Mesenchymal stem cell (in vitro differentiated cells and primary cell): ENCODE data around the gene C10orf67.
"Not testable (repeated sequence)": the region's sequence is repeated elsewhere in the genome, so short reads cannot be mapped to it uniquely, and the experiment has no call there.

Experiments used
- DNase-seq: peaks from one replicate; pipeline ENCODE4 v3.0.0-alpha.2; 2013
- H2AFZ ChIP-seq: one replicate; pipeline ENCODE4 v1.6.1; 2013; ENCODE audit warnings: low read depth, mild to moderate bottlenecking, control low read depth, inconsistent platforms, low read length, moderate library complexity
- H2AK5ac ChIP-seq: 2 replicates; pipeline ENCODE4 v1.6.1; 2013; ENCODE audit warnings: low read length, moderate library complexity, mild to moderate bottlenecking, inconsistent platforms; ENCODE audit not compliant: severe bottlenecking
- H2BK120ac ChIP-seq: one replicate; pipeline ENCODE4 v1.6.1; 2013; ENCODE audit warnings: low read depth, mild to moderate bottlenecking, inconsistent platforms, low read length, moderate library complexity
- H2BK12ac ChIP-seq, 2 experiments: one replicate each; pipeline ENCODE4 v1.6.1; 2013; ENCODE audit warnings: inconsistent platforms in 2 of 2, low read length in 2 of 2, mild to moderate bottlenecking in 2 of 2, moderate library complexity in 2 of 2, control low read depth in 1 of 2
- H2BK15ac ChIP-seq: one replicate; pipeline ENCODE4 v1.6.1; 2013; ENCODE audit warnings: mild to moderate bottlenecking, low read depth, inconsistent platforms; ENCODE audit not compliant: poor library complexity, severe bottlenecking
- H2BK5ac ChIP-seq: 2 replicates; pipeline ENCODE4 v1.6.1; 2013; ENCODE audit warnings: low read depth, mild to moderate bottlenecking, low read length, control low read depth, inconsistent platforms; ENCODE audit not compliant: poor library complexity, severe bottlenecking
- H3K14ac ChIP-seq, 2 experiments: one replicate each; pipeline ENCODE4 v1.6.1; 2013; ENCODE audit warnings: inconsistent platforms in 2 of 2, low read length in 2 of 2, control low read depth in 1 of 2, mild to moderate bottlenecking in 1 of 2, moderate library complexity in 1 of 2
- H3K18ac ChIP-seq, 2 experiments: one replicate each; pipeline ENCODE4 v1.6.1; 2013; ENCODE audit warnings: inconsistent platforms in 2 of 2, low read length in 2 of 2, control low read depth in 1 of 2, low read depth in 1 of 2, mild to moderate bottlenecking in 1 of 2
- H3K23ac ChIP-seq, 2 experiments: one replicate each; pipeline ENCODE4 v1.6.1; 2013; ENCODE audit warnings: inconsistent platforms in 2 of 2, low read length in 2 of 2, mild to moderate bottlenecking in 2 of 2, moderate library complexity in 2 of 2, control low read depth in 1 of 2
- H3K27ac ChIP-seq: 2 replicates; pipeline ENCODE4 v1.5.1; 2013; ENCODE audit warnings: mild to moderate bottlenecking, moderate library complexity, low read length, control low read depth, inconsistent platforms; ENCODE audit not compliant: poor library complexity, severe bottlenecking
- H3K27me3 ChIP-seq, 2 experiments: 2 replicates each; pipeline versions ENCODE4 v1.6.1 to v1.7.0; 2013; ENCODE audit warnings: low read length in 2 of 2, mild to moderate bottlenecking in 2 of 2, moderate library complexity in 2 of 2, control low read depth in 1 of 2, inconsistent platforms in 1 of 2; ENCODE audit not compliant: control insufficient read depth in 1 of 2, insufficient read depth in 1 of 2
- H3K36me3 ChIP-seq, 2 experiments: 2 replicates each; pipeline versions ENCODE4 v1.6.1 to v1.7.0; 2013; ENCODE audit warnings: low read length in 2 of 2, control low read depth in 1 of 2, inconsistent platforms in 1 of 2, low read depth in 1 of 2, mild to moderate bottlenecking in 1 of 2; ENCODE audit not compliant: insufficient read depth in 2 of 2, control insufficient read depth in 1 of 2
- H3K4ac ChIP-seq, 2 experiments: one replicate each; pipeline ENCODE4 v1.6.1; 2013; ENCODE audit warnings: inconsistent platforms in 2 of 2, low read length in 2 of 2, mild to moderate bottlenecking in 2 of 2, moderate library complexity in 2 of 2, control low read depth in 1 of 2, low read depth in 1 of 2
- H3K4me1 ChIP-seq: 2 replicates; pipeline ENCODE4 v1.6.1; 2013; ENCODE audit warnings: low read depth, low read length, control low read depth; ENCODE audit not compliant: control insufficient read depth, insufficient read depth
- H3K4me2 ChIP-seq: 2 replicates; pipeline ENCODE4 v1.6.1; 2013; ENCODE audit warnings: low read length, mild to moderate bottlenecking, inconsistent platforms; ENCODE audit not compliant: poor library complexity, severe bottlenecking
- H3K4me3 ChIP-seq, 2 experiments: 2 replicates each; pipeline versions ENCODE4 v1.5.1 to v1.7.0; 2013; ENCODE audit warnings: low read length in 2 of 2, mild to moderate bottlenecking in 2 of 2, control low read depth in 1 of 2, low read depth in 1 of 2; ENCODE audit not compliant: insufficient read depth in 1 of 2
- H3K79me1 ChIP-seq: replicated peaks from 2 replicates; pipeline ENCODE4 v1.6.1; 2013; ENCODE audit warnings: mild to moderate bottlenecking, control low read depth, low read length, inconsistent platforms; ENCODE audit not compliant: poor library complexity, severe bottlenecking
- H3K9ac ChIP-seq: 2 replicates; pipeline ENCODE4 v1.7.0; 2013; ENCODE audit warnings: mild to moderate bottlenecking, low read length, moderate library complexity
- H3K9me3 ChIP-seq: 2 replicates; pipeline ENCODE4 v1.7.0; 2013; ENCODE audit warnings: mild to moderate bottlenecking, low read length; ENCODE audit not compliant: control insufficient read depth
- H4K8ac ChIP-seq: one replicate; pipeline ENCODE4 v1.6.1; 2013; ENCODE audit warnings: inconsistent platforms, mild to moderate bottlenecking, low read length, moderate library complexity
- H4K91ac ChIP-seq: one replicate; pipeline ENCODE4 v1.6.1; 2013; ENCODE audit warnings: mild to moderate bottlenecking, low read length, inconsistent platforms
- WGBS: methylation state at CpG from one replicate; pipeline ENCODE4 v1.1.7; 2013; ENCODE audit warnings: mixed read lengths; 5-methylcytosine and 5-hydroxymethylcytosine counted together

C10orf67 gene

DNA sequence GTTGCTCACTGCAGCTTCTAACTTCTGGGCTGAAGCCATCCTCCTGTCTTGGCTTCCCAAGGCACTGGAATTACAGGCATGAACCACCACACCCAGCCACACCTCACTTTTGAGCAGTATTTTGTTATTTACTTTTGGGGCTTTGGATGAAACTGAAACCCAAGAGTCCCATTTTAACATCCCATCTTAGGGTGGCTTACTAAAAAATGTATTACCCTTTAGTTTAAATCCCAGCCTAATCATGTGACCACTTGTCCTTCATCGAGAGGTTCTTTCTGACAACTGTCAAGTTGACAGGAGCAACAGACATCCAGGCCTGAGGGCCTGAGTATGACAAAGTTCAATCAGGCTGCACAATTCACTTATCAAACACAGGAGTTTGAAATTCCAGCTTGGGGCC, 33.6 kb downstream of the C10orf67 start:
- H2AFZ ChIP-seq, result no peak overlapping the region
- no peaks in the 10 kb centered on the region for H3K9me3 ChIP-seq
- H3K9ac ChIP-seq, result no peak overlapping the region
- H2BK12ac ChIP-seq, result no peak overlapping the region
- H3K4me3 ChIP-seq, result no peak overlapping the region
- DNase-seq, result no peak
- no peak overlapping the region for H2AK5ac ChIP-seq
- no peaks in the 10 kb centered on the region for H3K36me3 ChIP-seq
- H4K91ac ChIP-seq, result no peak overlapping the region
- peaks cover 0 to 7% of the 10 kb centered on the region in 2 experiments for H3K27me3 ChIP-seq
- no peak overlapping the region for H3K4ac ChIP-seq
- H3K79me1 ChIP-seq, result no peaks in the 10 kb centered on the region
- no peak overlapping the region for H3K27ac ChIP-seq
- H3K23ac ChIP-seq, result no peak overlapping the region
- no peak overlapping the region for H4K8ac ChIP-seq
- WGBS, result 89% methylated on average over 1 of the region's 1 CpG
- H3K4me1 ChIP-seq, result peaks cover 4% of the 10 kb centered on the region
- no peak overlapping the region for H3K4me2 ChIP-seq
- H2BK120ac ChIP-seq, result no peak overlapping the region
- H2BK15ac ChIP-seq, result no peak overlapping the region
- H3K14ac ChIP-seq, result no peak overlapping the region
- H2BK5ac ChIP-seq, result no peak overlapping the region
- H3K18ac ChIP-seq, result no peak overlapping the region

DNA sequence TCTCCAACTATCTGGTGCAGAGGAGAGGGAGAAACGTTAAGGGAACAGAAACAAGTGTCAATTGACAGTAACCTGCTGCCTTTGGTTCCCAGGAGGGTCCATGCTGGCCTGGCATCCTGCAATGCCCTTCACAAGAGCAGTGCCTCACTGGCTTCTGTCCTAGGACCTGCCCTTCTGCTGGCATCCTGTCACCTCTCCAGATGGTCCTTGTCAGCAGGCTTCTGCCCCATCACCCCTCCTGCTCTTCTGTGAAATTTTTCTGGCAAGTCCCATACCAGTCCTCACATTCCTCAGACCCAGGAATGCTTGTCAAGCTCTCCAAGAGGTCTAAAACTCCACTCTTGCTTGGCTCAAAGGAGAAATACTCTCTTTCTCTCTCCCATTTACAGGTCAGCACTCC, 34.2 kb downstream of the C10orf67 start:
- H2BK5ac ChIP-seq, result no peak overlapping the region
- WGBS, result 47% methylated on average over 1 of the region's 1 CpG
- no peak overlapping the region for H2BK15ac ChIP-seq

GRCh38 chr10:23299961-23300360, 44.6 kb downstream of the C10orf67 start:
- not testable (repeated sequence) for H3K23ac ChIP-seq, H2AFZ ChIP-seq, H3K27ac ChIP-seq, H3K9ac ChIP-seq, H3K36me3 ChIP-seq, H4K91ac ChIP-seq, H3K79me1 ChIP-seq, H2AK5ac ChIP-seq, H2BK5ac ChIP-seq, H3K9me3 ChIP-seq, H3K4me2 ChIP-seq, H2BK120ac ChIP-seq, H3K4me1 ChIP-seq, DNase-seq, H3K4me3 ChIP-seq, H3K18ac ChIP-seq, H2BK12ac ChIP-seq, H2BK15ac ChIP-seq, H4K8ac ChIP-seq, H3K14ac ChIP-seq, H3K4ac ChIP-seq
- H3K27me3 ChIP-seq, result peaks cover 2 to 11% of the 10 kb centered on the region in 2 experiments
- 85% methylated on average over 7 of the region's 7 CpGs for WGBS

More for the DNA sequence above, 34.2 kb downstream of the C10orf67 start:
- Histone ChIP-seq H3K14ac (peak overlapping the region in 1 of 2 experiments; percentile 71), H3K36me3 (no peaks in the 10 kb centered on the region), H3K4me2 (no peak overlapping the region), H2BK120ac (no peak overlapping the region), H3K4me1 (peaks cover 4% of the 10 kb centered on the region), H3K27ac (no peak overlapping the region), H2AFZ (no peak overlapping the region), H3K4ac (no peak overlapping the region), H3K79me1 (no peaks in the 10 kb centered on the region), H2AK5ac (no peak overlapping the region), H3K4me3 (no peak overlapping the region), H3K27me3 (peaks cover 0 to 7% of the 10 kb centered on the region in 2 experiments), H3K9ac (no peak overlapping the region), H3K23ac (no peak overlapping the region), H2BK12ac (no peak overlapping the region), H4K91ac (no peak overlapping the region), H3K18ac (no peak overlapping the region), H3K9me3 (no peaks in the 10 kb centered on the region), H4K8ac (no peak overlapping the region)
- DNase-seq, result no peak

GRCh38 chr10:23294638-23295247, 49.9 kb downstream of the C10orf67 start:
- Histone ChIP-seq H3K27ac (no peak overlapping the region), H3K9me3 (no peaks in the 10 kb centered on the region), H3K4ac (no peak overlapping the region), H3K14ac (no peak overlapping the region), H2BK120ac (no peak overlapping the region), H3K27me3 (peaks cover 9 to 42% of the 10 kb centered on the region in 2 experiments), H3K4me1 (no peaks in the 10 kb centered on the region), H3K23ac (no peak overlapping the region), H4K91ac (no peak overlapping the region), H4K8ac (no peak overlapping the region), H2AK5ac (no peak overlapping the region), H3K4me2 (no peak overlapping the region), H3K18ac (no peak overlapping the region), H3K79me1 (no peaks in the 10 kb centered on the region), H3K4me3 (no peak overlapping the region), H2BK15ac (no peak overlapping the region), H3K36me3 (no peaks in the 10 kb centered on the region), H3K9ac (no peak overlapping the region), H2AFZ (no peak overlapping the region), H2BK12ac (no peak overlapping the region), H2BK5ac (no peak overlapping the region)
- peak; percentile 8 for DNase-seq
- WGBS, result 0% methylated on average over 2 of the region's 5 CpGs
